NCI-H510A (cell line): ENCODE measurements around the gene FAM13C.

ENCODE experiments used
- DNase-seq: peaks from one replicate; lab custom pipeline; 2025; lab: John Stamatoyannopoulos, UW

FAM13C gene

DNA sequence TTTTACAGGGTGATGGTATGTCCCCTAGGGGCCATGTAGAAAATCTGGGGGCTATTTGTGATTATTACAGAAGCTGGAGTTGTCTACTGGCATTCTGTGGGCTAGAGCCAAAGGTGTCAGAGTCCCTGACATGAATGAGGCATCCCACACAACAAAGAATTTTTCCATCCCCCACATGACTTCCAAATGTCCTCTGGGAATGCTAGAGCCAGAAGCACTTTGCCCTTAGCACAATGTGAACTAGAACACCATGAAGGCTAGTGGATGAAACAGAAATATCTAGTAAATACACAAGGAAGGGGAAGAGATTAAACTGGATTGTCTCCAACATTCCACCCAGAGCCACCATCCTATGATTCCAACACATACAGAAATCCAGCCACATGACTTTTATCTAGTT, 46.9 kb downstream of the FAM13C start:
- DNase-seq: no peak

DNA sequence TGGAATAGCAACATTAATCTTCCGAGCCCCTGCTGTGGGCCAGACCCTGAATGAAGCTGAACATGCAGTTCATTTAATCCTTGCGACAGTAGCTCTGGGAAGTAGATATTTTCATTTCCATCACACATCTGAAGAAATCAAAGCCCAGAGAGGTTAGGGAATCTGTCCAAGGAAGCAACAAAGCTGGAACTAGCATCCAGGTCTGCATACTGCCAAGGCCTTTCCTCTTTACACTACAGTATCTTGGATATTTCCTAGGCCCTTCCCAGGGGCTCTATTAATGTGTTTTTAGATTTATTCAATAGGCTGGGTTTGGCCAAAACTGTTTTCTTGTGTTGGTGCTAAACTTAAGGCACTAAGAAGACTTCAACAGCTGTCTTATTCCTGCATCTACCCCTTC, 48.1 kb downstream of the FAM13C start:
- DNase-seq: no peak

DNA sequence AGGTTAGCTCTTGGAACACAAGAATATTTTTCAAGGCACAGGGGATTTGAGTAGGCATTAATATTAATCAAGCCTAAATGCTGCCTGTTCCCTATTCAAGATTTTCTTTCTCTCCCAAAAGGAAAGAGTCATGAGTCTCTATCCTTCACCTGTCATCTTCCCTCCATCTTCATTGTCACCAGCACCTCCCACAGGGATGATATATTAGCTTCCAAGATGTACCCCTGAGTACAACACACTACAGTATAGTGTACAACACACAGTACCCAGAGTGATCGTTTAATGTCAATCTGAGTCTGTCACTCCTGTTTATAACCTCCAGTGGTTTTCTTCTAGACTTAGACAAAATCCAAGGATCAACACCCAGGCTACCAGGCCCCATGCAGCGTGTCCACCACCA, 50.1 kb downstream of the FAM13C start:
- no peak for DNase-seq

DNA sequence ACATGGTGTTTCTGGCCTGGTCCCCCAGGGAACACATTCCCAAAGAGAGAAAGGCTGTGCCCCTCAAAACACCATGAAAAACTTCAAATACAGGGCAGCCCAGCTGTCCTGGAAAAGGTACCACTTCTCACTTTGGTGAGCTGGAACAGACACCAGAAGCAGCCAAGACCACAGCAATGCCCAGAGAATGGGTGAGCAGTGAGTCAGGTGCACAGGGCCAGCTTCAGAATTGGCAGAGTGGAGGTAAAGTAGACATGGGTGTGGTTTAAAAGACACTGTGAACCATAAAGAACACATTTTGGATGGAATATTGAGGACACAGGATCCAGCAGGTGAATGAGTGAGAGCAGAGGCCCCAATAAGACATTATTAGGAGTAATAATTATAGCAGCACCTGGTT, 51.3 kb downstream of the FAM13C start:
- DNase-seq: no peak

DNA sequence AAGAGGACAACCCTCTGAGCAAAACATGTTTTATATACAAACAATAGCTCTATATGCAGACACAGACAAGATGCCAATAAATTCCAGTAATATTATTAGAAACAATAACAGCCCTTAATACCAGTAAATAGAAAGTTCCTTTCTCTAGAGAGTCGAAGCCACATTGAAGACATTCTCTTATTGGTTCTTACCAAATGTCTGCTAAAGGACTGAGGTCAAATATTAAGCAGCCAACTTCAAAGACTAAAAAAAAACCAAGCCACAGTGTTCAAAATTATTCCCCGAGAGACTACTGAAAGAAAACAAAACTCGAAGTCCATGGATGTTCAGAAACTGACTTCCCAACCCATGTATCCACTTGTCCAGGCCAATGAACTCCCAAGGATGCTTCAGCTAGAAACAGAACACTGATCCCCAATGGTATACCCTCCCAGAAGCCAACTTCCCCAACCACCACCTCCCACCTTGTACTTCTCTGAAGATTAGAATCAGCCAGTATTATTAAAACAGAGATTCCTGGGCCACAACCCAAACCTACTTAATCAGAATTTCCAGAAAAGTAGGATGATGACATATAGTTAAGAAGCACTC, 51.9 kb downstream of the FAM13C start:
- DNase-seq: no peak

DNA sequence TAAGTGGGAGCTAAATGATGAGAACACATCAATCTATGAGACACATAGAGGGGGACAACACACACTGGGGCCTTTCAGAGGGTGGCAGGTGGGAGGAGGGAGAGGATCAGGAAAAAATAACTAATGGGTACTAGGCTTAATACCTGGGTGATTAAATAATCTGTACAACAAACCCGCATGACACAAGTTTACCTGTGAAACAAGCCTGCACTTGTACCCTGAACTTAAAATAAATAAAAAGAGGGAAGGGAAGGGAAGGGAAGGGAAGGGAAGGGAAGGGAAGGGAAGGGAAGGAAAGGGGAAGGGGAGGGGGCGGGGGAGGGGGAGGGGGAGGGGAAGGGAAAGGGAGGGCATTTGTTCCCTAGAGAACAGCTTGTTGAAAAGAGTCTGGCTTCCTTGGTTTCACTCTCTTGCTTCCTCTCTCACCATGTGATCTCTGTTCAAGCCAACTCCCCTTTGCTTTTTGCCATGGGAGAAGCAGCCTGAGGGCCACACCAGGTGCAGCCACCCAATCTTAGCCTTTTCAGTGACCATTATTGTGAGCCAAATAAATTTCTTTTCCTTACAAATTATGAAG, 57.7 kb downstream of the FAM13C start:
- no peak for DNase-seq

DNA sequence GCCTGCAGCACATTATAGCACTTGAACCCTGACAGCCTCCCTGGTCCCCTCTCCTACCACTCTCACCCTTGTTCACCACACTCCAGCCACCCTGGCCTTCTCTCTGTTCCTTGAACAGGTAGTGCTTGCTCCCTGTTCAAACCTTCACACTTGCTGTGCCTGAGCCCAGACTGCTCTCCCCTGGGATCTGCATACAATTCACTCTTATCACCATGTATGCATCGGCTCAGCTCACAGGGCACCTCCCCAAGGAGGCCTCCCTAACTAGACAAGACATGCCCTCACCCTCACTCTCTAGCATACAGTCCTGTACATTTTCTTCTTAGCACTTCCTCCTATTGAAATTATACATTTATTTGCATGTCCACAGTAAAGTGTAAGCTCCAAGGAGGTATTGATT, 59.3 kb downstream of the FAM13C start:
- no peak for DNase-seq

DNA sequence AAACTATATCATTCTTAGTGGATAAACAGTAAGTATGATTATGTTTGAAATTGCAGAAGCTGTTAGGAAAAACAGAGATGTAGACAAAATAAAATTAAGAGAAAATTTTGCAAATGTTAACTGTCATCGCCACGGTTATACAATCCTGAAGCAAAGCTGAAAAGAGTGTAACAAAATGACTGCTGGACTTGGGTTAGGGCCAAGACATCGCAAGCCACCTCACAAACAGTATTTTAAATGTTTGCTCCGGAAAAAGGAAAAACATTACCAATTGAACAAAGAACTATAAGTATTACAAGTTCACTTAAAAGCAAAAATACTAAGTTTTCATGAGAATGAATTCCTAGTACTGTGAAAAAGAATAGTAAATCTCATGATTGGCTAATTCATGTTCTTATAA, 60.0 kb downstream of the FAM13C start:
- DNase-seq: no peak

DNA sequence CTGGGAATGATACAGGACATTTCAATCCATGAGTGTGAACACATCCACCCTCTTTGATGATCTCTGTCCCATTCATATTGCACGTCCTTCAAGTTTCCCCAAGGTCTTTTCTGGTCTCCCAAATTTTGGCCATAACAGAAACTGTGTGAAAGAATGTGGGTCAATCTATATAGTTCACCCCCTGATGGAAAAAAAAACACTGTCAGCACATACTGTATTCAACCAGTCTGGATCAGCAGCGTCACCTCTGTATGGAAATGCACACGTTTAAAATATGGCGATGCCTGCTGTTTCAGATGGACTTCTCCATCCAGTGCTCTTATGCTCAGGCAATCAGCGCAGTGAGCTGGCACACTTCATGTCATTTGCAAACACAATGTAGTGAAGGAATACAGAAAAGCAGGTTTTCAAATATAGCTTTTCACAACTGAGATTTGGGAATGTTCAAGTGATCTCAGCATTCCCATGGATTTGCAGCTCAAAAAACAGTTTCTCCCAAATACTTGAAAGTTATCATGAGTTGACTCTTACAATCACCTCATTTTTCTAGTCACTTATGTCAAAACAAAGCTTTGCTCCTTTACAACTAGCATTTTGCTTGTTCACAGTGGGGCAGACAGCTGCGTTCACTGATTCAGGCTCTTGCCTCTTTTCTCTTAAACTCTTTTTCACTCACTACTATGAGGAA, 61.1 kb downstream of the FAM13C start:
- no peak for DNase-seq

DNA sequence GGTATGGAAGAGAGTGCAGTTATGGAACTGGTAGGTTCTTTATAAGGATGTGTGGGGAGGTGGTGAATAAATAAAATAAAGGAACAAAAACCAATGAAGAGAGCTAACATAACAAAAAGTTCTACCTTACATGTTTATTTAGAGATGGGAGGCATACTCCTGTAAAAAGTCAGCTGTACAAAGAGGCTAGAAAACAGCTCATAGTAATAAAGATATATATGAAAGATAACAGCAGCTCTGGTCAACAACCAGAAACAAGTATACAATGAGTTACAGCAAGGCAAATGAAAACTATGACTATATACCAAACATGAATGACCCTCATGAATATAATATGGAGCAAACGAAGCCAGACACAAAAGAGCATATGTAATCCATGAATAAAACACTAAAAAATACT, 62.0 kb downstream of the FAM13C start:
- no peak for DNase-seq

DNA sequence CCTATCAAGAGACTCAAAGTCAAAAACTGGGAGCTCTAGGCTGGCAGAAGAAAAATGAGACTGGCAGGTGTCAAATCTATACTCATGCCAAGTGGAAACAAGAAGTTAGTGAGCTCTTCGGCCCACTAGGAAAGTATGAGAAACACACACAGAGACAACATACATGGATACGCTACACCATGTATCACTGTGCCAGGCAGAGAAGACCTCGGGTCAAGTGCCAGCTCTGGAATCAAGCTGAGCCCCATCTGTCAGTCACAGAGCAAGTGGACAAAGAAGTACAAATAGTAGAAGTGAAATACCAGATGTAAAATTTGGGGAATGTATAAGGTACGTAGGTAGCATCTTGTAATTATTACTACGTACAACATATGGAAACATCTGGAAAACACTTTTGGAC, 62.4 kb downstream of the FAM13C start:
- DNase-seq: no peak

DNA sequence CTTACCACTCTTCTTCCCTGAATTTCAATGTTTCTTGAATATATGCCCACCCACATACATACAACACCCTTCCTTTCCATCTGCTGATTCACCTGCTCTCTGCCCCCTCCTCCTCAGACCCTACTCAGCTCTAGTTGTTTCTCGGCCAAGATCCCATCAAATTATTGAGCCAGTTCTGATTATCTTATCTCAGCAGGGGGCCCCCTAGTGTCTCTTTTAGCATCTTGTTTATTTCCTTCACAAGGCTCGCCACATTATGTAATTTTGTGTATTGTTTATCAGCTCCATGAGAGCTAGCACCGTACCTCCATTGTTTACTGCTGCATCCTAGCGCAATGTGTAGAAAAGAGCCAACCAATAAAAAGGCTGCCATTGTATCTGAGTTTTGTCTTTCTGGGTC, 71.9 kb downstream of the FAM13C start:
- DNase-seq: no peak

DNA sequence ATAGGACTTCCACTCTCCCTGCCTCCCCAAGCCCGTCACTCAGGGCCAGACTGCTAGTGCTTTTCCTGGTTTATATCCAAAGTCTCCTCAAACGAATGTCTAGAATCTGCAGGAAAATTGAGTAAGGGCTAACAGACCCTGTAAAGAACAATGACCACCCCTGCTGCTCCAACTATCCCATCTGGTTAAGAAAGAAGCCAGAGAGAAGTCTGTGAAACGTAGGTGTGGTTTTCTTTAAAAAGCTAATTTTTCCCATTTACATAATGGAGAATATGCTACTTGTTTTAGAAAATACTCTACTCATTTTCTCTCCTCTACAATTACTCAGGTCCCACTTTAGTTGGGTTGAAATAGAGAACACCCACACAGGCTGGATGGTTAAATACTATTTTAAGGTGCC, 72.5 kb downstream of the FAM13C start:
- no peak for DNase-seq

DNA sequence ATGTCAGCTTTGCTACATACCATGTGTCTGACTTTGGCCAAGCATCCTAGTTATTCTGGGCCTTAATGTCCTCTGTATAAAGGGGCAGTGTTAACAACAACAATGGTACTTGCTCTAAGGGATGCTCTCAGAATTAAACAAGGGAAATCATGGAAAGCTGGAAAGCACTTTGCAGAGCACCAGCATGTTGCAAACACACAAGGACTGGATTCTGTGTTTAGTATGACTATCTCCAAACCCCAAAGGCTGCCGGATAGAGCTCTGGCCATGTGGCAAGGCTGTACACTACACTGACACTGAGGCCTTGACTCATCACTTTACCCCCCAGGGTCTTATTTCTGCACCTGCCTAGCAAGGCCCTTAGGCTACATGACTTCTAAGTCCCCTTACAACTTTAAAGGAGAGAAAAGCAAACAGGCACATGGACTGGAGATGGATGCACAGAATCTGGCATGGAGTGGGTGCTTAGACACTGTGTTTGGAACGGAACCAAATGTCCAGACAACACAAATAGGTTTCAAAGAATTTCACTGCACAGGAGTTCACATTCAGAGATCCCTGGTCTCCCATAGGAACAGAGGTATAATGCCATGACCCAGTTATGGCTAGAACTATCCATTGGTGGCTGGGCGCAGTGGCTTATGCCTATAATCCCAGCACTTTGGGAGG, 74.6 kb downstream of the FAM13C start:
- DNase-seq: no peak

DNA sequence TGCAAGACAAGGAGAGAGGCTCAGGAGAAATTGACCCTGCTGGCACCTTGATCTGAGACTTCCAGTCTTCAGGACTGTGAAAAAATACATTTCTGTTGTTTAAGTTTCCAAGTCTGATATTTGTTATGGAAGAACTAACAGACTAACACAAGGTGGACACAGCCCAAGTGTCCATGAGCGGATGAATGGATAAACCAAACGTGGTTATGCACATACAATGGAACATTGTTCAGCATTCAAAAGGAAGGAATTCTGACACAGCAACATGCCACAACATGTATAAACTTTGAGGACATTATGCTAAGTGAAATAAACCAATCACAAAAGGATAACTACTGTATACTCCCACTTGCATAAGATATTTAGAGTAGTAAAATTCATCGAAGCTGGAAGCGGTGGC, 76.5 kb downstream of the FAM13C start:
- DNase-seq: no peak

DNA sequence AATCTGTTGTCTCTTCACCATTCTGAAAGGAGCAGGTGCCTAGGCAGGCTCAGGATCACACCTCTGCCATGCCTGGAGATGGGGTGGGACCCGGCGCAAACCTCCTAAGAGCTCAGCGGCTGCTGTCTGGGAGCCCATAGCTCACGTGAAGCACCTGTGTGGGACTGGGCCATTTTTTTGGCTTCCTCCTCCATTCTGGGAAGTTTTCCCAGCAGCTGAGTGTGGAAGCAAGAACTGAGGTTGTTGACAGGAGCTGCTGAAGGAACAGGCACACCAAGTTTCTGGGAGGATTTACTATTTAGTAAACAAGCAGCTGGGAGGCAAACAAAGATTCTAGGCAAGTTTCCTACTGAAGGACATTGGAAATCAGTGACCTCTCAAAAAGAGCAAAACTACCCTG, 77.3 kb downstream of the FAM13C start:
- DNase-seq: no peak

DNA sequence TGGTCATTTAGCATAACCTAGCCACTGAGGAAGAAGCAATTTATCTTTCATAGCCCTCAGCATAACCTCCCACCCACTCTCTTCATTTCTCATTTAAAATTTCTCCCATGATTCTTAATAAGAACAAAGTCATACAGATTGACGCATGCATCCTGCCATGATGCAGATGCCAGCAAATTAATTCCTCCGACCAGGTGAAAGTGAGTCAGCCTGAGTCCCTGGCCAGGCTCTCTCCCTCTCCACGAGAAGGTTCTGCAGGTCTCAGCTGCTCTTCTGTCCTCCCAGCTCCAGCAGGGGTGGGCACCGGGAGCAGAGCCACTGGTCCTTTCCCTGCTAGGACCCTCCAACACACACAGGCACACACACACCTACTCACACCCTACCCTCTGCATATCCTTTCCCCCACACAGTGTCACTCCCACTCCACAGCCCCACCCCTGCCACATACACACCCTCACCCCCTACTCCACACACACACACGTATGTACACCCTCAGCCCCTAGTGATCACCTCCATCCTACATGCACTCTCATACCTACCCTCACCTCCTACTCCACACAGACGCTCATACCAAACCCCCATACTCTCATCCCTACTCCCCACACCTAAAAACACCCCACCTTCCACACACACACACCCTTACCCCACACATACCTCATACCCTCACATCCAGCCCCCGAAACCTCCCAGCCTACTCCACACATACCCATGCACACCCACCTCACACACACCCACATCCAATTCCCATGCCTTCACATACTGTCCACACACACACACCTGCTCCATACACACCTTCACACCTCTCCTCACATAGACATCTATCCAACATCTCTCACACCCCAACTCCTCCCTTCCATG, 78.0 kb downstream of the FAM13C start:
- no peak for DNase-seq

DNA sequence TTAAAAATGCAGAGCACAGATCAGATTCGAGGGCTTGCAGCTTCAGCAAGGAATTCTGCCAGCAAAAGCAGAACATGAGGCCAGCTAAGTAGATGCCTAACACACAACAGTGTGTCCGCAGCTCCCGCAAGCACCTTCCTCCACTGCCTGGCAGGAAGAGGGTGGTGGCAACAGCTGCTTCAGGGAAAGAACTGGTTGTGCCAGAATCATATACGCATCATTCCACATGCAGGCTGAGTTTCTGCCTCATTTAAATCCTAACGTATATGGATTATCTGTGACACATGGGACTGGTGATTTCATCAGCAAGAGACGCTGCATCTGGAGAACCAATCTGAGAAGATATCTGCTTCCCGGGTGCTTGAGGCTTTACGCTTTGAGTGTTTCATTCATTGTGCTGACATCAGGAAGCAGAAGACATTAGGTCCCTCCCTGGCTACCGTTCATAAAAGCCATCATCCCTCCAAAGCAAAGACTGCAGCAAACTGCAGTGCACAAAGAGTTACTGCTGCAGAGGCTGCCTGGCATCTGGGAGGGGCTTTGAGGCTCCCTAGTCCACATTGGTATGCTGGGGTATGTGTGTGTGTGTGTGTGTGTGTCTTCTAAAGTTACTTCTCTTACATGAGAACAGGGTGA, 78.8 kb downstream of the FAM13C start:
- peak; percentile 77 for DNase-seq

DNA sequence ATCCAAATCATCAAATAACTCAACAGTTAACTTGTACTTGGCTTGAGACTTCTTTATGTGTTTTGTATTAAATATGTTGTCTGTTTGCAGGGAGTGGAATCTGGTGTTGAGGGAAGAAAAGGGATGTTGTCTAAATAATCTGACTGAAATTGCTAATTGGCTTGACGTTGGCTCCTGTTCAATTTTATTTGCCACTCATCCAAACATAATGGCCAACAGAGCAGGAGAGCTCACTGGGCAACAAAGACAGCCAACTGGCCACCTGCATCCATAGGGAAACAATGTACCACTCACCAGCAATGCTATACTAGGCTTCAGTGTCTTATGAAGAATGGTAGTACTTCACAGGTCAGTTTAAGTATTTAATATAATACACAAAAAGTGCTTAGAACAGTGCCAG, 80.5 kb downstream of the FAM13C start:
- no peak for DNase-seq

DNA sequence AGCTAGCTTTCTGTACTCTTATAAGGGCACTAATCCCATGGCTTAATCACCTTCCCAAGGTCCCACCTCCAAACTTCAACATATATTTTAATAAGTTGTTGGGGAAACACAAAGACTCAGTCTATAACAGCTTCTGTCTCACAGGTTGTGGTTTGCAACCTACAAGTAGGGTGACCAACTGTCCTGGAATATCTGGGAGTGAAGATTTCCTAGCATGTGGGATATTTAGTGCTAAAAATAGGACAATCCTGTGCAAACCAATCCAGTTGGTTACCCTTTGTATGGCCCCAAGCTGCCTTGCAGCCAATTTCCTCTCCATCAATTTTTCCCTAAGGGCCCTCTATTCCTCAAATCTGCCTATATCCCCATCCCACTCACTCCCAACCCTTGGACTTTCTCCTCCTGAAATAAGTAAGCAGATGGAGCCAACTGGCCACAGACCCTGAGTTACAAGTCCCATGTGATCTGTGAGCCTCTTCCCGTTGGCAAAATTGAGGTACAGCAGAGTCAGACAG, 82.3 kb downstream of the FAM13C start:
- no peak for DNase-seq

DNA sequence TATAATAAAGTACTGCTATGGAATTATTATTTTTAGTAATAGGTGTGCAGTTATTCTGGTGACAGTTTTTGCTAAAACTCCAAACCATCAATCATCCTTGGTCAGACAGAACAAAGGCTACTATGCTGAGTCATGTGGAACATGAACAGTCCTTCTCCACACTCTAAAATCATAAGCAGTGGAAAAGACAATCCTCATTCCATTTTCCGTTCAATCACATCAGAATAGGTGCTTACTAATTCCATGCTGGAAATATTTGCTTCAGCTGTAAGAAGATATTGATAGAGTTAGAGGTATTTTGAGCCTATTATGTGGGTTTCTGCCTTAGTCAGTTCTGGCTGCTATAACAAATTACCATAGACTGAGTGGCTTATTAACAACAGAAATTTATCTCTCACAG, 82.9 kb downstream of the FAM13C start:
- no peak for DNase-seq

DNA sequence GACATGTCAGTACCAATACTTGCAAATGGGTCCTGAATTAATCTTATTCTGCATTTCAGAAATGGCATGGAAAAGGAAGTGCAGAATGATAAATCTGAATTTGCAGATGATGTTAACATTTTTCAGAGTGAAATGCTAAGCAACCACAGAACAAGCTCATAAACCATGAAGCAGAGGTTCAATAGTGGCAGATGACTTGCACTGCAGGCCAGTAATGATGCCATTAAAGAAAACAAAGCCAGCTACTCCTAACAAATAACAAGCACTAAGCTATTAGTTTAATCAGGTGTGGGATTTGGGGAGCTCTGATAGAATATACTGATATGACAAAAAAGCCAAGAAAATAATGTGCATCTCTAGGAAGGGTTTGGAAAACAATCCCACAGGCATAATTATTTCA, 85.4 kb downstream of the FAM13C start:
- DNase-seq: no peak
